ENCODE results near the gene COL25A1. TPM values are rescaled to one million over a fixed set of nuclear protein-coding genes. Genes with fewer than 3 reads are reported as not detected.
A peak's percentile ranks its signal among the peaks of the same experiment; 100 is the strongest.

Gene COL25A1
- total RNA-seq, 2 donors from 2014 or later, result 0.29 TPM; not detected in 1

- Histone ChIP-seq H3K27ac (no peak overlapping the region), H3K36me3 (no peaks in the 10 kb centered on the region), H3K4me1 (no peaks in the 10 kb centered on the region), H3K9me3 (no peaks in the 10 kb centered on the region), H3K4me3 (no peak overlapping the region), H3K27me3 (no peaks in the 10 kb centered on the region), H3K9ac (ENCODE audit: low read depth in 2 of 2, low read length in 2 of 2) (no peak overlapping the region)
- no peak for DNase-seq
- intact Hi-C loops (cut with DNase I), result loop anchor here (5.0 to 10.0 kb wide), 2 partner anchors 475 to 577 kb away; partner anchors contain the start of gene COL25A1
- no peak for TF ChIP-seq CTCF (IDR thresholded peaks at IDR 0.05)
Observed at GRCh38 chr4:108829966-108830492, 472.4 kb downstream of the COL25A1 start.

GRCh38 chr4:108828620-108829019 lies 473.8 kb downstream of the COL25A1 start:
- intact Hi-C loops (cut with DNase I), result no loop called here
- no peaks in the 10 kb centered on the region for H3K27me3 ChIP-seq
- TF ChIP-seq CTCF (IDR thresholded peaks at IDR 0.05), result no peak
- H3K27ac ChIP-seq, result no peak overlapping the region
- no peaks in the 10 kb centered on the region for H3K9me3 ChIP-seq
- DNase-seq, result peak; percentile 28
- H3K4me3 ChIP-seq, result no peak overlapping the region
- no peaks in the 10 kb centered on the region for H3K4me1 ChIP-seq
- H3K36me3 ChIP-seq, result no peaks in the 10 kb centered on the region
- no peak overlapping the region for H3K9ac ChIP-seq (ENCODE audit: low read depth in 2 of 2, low read length in 2 of 2)

GRCh38 chr4:108825737-108826136 lies 476.7 kb downstream of the COL25A1 start:
- H3K4me1 ChIP-seq, result no peaks in the 10 kb centered on the region
- H3K36me3 ChIP-seq, result no peaks in the 10 kb centered on the region

GRCh38 chr4:108821351-108821930 lies 481.0 kb downstream of the COL25A1 start:
- no peak for DNase-seq
- Histone ChIP-seq H3K4me3 (no peak overlapping the region), H3K27ac (no peak overlapping the region), H3K36me3 (no peaks in the 10 kb centered on the region), H3K27me3 (no peaks in the 10 kb centered on the region), H3K4me1 (no peaks in the 10 kb centered on the region), H3K9me3 (no peaks in the 10 kb centered on the region), H3K9ac (ENCODE audit: low read depth in 2 of 2, low read length in 2 of 2) (no peak overlapping the region)
- no peak for TF ChIP-seq CTCF (IDR thresholded peaks at IDR 0.05)
- intact Hi-C loops (cut with DNase I), result no loop called here

More at GRCh38 chr4:108825737-108826136, 476.7 kb downstream of the COL25A1 start:
- no peak overlapping the region for H3K27ac ChIP-seq
- H3K27me3 ChIP-seq, result no peaks in the 10 kb centered on the region
- H3K4me3 ChIP-seq, result no peak overlapping the region
- intact Hi-C loops (cut with DNase I), result no loop called here
- no peak for DNase-seq
- H3K9ac ChIP-seq (ENCODE audit: low read depth in 2 of 2, low read length in 2 of 2), result no peak overlapping the region
- TF ChIP-seq CTCF (IDR thresholded peaks at IDR 0.05), result no peak
- H3K9me3 ChIP-seq, result no peaks in the 10 kb centered on the region

GRCh38 chr4:108820492-108821350 lies 481.7 kb downstream of the COL25A1 start:
- Histone ChIP-seq H3K27me3 (no peaks in the 10 kb centered on the region), H3K36me3 (no peaks in the 10 kb centered on the region), H3K4me1 (no peaks in the 10 kb centered on the region), H3K9ac (ENCODE audit: low read depth in 2 of 2, low read length in 2 of 2) (no peak overlapping the region), H3K27ac (no peak overlapping the region), H3K4me3 (no peak overlapping the region), H3K9me3 (no peaks in the 10 kb centered on the region)
- TF ChIP-seq CTCF (IDR thresholded peaks at IDR 0.05), result no peak
- DNase-seq, result no peak
- intact Hi-C loops (cut with DNase I), result no loop called here
